Occipital lobe (tissue), 2 donors: ENCODE results near the gene IFT122. TPM values are rescaled to one million over a fixed set of nuclear protein-coding genes. Genes with fewer than 3 reads are reported as not detected.

Experiments
- DNase-seq: peaks from one replicate; lab custom pipeline; 2025; lab: John Stamatoyannopoulos, UW
- total RNA-seq: library from RNA; depleted of rRNA; stranded (reverse); fragments of >200 nt; gene quantifications from one replicate; pipeline ENCODE4 v1.2.3, GENCODE V29; 2014

The IFT122 gene
- total RNA-seq, 1 donor from 2014 or later, result 23.7 TPM

DNA sequence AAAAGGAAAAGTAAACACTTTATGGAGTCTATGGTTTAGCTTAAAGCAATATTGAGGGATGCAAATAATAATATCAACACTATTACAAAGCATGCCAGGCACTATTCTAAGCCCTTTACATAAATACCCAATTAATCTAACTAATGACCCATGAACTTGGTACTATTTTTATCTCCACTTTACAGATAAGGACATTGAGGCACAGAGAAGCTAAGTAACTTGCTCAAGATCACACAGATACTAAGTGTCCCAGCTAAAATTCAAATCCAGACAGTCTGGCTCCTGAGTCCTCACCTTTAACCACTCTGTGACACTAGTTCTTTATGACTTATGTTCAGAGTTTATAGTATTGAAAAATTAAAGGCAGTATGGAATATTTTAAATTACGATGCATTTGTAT is 5.9 kb upstream of the IFT122 start:
- DNase-seq, result no peak

GRCh38 chr3:129435367-129435766 is 4.7 kb upstream of the IFT122 start:
- DNase-seq, result no peak

- DNase-seq, result no peak
Measured at GRCh38 chr3:129439226-129439816, 703 bp upstream of the IFT122 start.

GRCh38 chr3:129440618-129441190 is 680 bp downstream of the IFT122 start:
- DNase-seq, result no peak

DNA sequence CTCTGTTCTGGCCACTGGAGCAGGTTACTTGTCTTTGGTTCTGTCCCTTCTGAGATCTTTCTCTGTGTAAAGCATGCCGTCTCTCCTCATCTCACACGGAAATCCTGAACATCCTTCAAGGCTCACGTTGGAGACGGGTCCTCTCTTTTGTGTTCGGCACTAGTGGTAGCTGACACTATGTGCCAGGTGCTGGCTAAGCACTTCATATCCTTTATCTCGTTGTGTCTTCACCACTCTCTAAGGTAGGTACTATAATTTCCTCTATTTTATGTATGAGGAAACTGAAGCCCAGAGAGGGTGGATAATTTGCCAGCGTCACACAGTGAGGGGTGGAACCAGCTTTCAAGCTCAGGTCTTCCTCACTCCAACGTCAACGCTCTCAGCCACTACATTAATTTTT is 1.2 kb downstream of the IFT122 start:
- no peak for DNase-seq

DNA sequence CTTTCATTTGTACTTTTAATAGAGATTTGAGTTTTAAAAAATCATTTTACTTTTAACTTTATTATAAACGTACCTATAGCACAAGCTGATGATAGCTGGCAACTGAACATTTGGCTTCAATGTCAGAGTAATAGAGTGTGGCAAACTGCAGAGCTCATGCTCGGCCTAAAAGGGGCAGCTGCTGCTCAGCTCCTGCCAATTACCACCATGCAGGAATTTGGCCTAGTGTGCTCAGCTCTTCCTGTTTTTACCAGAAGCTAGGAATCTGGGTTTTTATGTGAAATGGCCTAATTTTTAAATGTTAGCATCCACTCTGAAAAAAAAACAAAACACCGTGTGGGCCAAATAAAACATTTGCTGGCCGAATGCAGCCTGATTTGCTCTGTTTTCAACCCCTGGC is 1.8 kb downstream of the IFT122 start:
- peak; percentile 15 for DNase-seq

GRCh38 chr3:129442486-129442885 is 2.5 kb downstream of the IFT122 start:
- no peak for DNase-seq

- no peak for DNase-seq
Measured at GRCh38 chr3:129442947-129443346, 2.9 kb downstream of the IFT122 start.

- no peak for DNase-seq
Measured at GRCh38 chr3:129445471-129445870, 5.4 kb downstream of the IFT122 start.

- DNase-seq, result no peak
Measured at GRCh38 chr3:129446926-129447325, 6.9 kb downstream of the IFT122 start.

- no peak for DNase-seq
Measured at GRCh38 chr3:129448186-129448895, 8.3 kb downstream of the IFT122 start.

DNA sequence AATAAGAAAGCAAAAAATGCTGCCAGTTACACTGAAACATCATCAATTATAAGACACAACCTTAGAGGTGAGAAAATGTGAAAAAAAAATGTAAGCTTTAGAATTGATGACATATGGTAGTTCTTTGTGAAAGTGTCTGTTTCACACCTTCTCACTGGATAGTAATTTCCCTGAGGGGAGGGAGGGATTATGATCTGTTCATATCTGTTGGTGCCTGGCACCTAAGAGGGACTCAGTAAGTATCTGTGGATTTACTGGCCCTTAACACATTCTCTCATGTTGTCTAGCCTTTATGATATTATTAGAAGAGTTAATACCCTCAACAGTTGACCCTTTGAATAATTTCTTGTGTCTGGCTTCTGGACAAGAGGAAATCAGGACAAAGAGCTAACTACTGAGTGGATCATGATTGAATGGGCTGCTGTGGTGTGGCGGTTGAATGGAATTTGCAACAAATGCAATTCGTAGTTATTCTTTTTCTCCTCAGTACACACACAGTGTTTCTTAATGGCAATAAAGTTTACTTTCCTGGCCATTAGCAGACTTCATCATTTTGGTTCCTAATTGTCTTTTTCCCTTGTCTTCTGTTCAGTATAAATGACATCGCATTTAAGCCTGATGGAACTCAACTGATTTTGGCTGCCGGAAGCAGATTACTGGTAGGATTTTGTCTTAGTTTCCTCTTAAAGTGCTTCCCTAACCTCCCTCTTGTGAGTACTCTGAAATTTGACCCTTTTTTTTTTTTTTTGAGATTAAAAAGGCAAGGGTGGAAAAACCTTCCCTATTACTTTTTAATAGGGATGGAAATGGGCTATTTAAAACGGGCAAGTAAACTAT is 9.5 kb downstream of the IFT122 start:
- DNase-seq, result no peak

DNA sequence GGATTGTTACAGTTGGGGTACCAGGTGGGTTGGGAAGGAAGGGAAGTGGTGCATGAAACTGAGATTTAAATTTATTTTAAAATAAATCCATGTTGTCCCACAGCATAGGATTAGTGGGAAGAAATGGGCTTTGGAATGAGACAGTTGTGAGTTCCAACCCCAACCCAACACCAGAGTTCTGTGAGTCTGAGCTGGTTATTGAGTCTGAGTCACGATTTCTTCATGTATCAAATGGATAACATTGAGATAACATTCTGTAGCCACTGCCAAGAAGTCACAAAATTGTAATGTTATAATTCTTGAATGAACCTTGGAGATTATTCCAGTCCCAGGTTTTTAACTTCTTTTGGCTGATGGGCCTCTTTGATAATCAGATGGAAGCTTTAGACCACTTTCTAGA is 13.7 kb downstream of the IFT122 start:
- no peak for DNase-seq

- no peak for DNase-seq
Measured at GRCh38 chr3:129460155-129460554, 20.1 kb downstream of the IFT122 start.

DNA sequence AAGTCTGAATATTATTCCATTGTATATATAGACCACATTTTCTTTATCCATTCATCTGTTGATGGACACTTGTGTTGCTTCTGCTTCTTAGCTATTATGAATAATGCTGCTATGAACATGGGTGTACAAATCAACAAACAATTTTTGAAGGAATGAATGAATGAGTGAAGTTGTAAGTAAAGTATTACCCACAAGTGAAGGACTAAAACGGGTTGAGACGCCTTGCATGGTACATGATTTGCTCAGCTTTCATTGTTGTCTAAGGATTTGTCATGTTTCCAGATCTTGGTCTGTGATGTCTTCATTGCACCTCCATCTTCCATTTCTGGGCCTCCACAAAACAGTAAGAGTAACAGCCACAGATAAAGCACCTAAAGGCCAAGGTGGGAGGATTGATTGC is 20.5 kb downstream of the IFT122 start:
- DNase-seq, result no peak

DNA sequence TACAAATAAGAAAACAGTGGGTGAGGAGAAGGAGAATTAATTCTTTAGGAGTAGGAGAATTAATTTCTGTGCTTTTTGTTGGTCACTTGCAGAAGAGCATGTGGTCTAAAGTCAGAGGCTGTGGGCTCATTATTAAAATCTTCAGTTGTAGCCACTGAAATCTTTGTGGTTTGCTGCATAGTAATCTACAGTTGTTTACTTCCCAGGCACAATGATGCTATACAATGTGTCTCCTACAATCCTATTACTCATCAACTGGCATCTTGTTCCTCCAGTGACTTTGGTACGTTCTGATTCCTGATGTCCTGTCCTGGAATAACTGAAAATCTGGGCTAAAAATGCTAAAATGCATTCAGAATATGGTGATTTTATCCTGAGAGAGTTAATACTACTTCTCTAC is 21.0 kb downstream of the IFT122 start:
- no peak for DNase-seq

DNA sequence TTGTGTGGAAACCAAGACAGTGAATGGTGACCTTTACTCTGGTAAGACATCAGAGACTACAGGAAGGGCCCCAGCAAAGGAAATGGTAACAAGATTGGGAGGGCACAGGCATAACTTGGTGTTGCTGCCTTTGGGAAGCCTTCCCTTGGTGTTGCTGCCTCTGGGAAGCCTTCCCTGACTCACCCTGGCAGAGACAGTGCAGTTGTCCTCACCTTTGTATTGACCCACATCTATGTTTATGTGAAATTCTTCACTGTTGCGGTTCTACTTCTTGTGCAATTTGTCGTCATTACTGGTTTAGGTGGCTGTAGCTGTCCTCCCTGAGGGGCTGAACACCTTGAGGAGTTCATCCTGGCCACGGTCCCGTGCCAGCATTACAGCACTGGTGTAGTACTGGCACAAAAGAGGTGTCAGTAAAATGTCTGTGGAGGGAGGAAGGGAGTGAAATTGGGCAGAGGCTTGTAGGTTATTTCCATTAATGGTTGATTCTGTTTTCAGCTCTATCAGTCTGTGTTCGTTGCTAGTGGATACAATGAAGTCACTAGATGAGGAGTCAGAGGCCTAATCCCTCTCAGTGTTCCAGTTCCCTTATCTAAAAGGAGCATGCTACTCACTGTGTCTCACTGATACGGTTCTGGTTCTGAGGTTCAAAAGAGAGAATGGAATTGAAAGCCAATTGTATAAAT is 21.6 kb downstream of the IFT122 start:
- no peak for DNase-seq

- no peak for DNase-seq
Measured at GRCh38 chr3:129462361-129462968, 22.4 kb downstream of the IFT122 start.

DNA sequence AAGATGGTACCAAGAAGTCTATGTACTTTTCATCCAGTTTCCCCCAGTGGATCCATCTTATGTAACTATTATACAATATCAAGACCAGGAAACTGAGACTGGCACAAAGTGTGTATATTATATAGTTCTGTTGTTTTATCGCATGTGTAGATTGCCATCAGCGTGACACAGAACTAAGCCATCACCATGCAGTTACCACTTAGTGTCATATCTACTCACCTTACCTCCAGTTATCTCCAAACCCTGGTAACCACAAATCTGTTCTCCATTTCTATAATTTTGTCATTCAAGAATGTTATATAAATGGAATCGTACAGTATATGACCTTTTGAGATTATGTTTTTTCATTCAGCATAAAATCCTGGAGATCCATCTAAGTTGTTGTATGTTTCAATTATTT is 23.1 kb downstream of the IFT122 start:
- no peak for DNase-seq

DNA sequence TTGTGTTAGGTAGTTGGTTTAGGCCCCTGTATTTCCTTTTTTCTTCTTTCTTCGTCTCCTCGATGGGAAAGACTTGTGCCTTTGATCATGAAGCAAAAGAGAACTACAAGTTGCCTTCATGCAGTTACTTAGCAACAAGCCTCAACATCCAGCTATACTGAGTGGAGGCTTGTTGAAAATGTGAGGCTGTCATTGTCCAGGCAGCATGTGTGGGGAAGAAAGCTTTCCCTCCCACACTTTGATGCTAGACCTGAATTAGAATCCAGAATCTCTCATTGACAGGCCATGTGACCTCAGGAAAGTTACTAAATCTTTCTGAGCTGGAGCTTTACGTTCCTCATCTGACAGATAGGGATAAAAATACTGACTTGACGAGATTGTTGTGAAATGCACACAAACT is 23.7 kb downstream of the IFT122 start:
- no peak for DNase-seq

- no peak for DNase-seq
Measured at GRCh38 chr3:129467932-129468331, 27.9 kb downstream of the IFT122 start.
